Naive thymus-derived CD4-positive, alpha-beta T cell (primary cell): ENCODE results near the gene PGM5. TPM values are rescaled to one million over a fixed set of nuclear protein-coding genes. Genes with fewer than 3 reads are reported as not detected.

Source experiments
- ATAC-seq: fragments of 150-1000 bp; cut with Tn5 transposase; 2 replicates; pipeline ENCODE4 v1.10.0; 2021; ENCODE audit warnings: mild to moderate bottlenecking, moderate library complexity
- CTCF ChIA-PET: fragments of 350-600 bp; sonication (Branson Sonifier 250); formaldehyde crosslinking; loops from one replicate; lab custom pipeline; 2021; ENCODE audit warnings: antibody characterized with exemption; lab: Charles Lee
- POLR2A ChIA-PET: fragments of 350-600 bp; sonication (Branson Sonifier 250); formaldehyde crosslinking; loops from one replicate; lab custom pipeline; 2021; ENCODE audit warnings: antibody characterized with exemption, inconsistent platforms; lab: Charles Lee
- DNase-seq, 9 donors: peaks; one replicate each; pipeline versions ENCODE4 v3.0.0 to v3.0.0-alpha.2; 2020 to 2022; ENCODE audit warnings: mixed read lengths in 1 of 9
- H3K27ac ChIP-seq: one replicate; pipeline ENCODE4 v1.7.0; 2013; ENCODE audit warnings: mild to moderate bottlenecking, low read depth, low read length, moderate library complexity
- H3K27me3 ChIP-seq, 2 donors: one replicate each; pipeline ENCODE4 v1.7.0; 2013; ENCODE audit warnings: low read length in 2 of 2, mild to moderate bottlenecking in 2 of 2, moderate library complexity in 2 of 2; ENCODE audit not compliant: control insufficient read depth in 2 of 2, insufficient read depth in 2 of 2
- H3K36me3 ChIP-seq, 3 experiments: 1 replicate in 2 of 3; 2 replicates in 1 of 3; pipeline ENCODE4 v1.7.0; 2013; ENCODE audit warnings: low read length in 3 of 3, mild to moderate bottlenecking in 3 of 3, moderate library complexity in 1 of 3; ENCODE audit not compliant: insufficient read depth in 3 of 3, control insufficient read depth in 2 of 3
- H3K4me1 ChIP-seq, 2 donors: one replicate each; pipeline ENCODE4 v1.7.0; 2013; ENCODE audit warnings: low read length in 2 of 2, mild to moderate bottlenecking in 2 of 2, moderate library complexity in 1 of 2; ENCODE audit not compliant: control insufficient read depth in 2 of 2, insufficient read depth in 2 of 2
- H3K4me3 ChIP-seq: 2 replicates; pipeline ENCODE4 v1.7.0; 2013; ENCODE audit warnings: mild to moderate bottlenecking, low read length
- H3K9me3 ChIP-seq, 3 experiments: 1 replicate in 2 of 3; 2 replicates in 1 of 3; pipeline ENCODE4 v1.7.0; 2013; ENCODE audit warnings: low read length in 3 of 3; ENCODE audit not compliant: control insufficient read depth in 2 of 3
- H3K27ac Mint-ChIP-seq, 9 donors: one replicate each; pipeline ENCODE4 v1.8.0; 2020 to 2022; ENCODE audit warnings: mixed read lengths in 9 of 9, mild to moderate bottlenecking in 8 of 9, moderate library complexity in 5 of 9, inconsistent platforms in 2 of 9
- H3K27me3 Mint-ChIP-seq, 5 donors: one replicate each; pipeline ENCODE4 v1.8.0; 2021 to 2022; ENCODE audit warnings: mixed read lengths in 5 of 5, mild to moderate bottlenecking in 1 of 5
- H3K36me3 Mint-ChIP-seq, 5 donors: one replicate each; pipeline ENCODE4 v1.8.0; 2020 to 2022; ENCODE audit warnings: mixed read lengths in 5 of 5, mild to moderate bottlenecking in 3 of 5, inconsistent platforms in 1 of 5
- H3K4me1 Mint-ChIP-seq, 7 donors: one replicate each; pipeline ENCODE4 v1.8.0; 2020 to 2022; ENCODE audit warnings: mixed read lengths in 7 of 7, mild to moderate bottlenecking in 3 of 7, inconsistent platforms in 1 of 7
- H3K4me3 Mint-ChIP-seq, 10 donors: one replicate each; pipeline ENCODE4 v1.8.0; 2020 to 2022; ENCODE audit warnings: mild to moderate bottlenecking in 10 of 10, mixed read lengths in 10 of 10, moderate library complexity in 6 of 10, inconsistent platforms in 2 of 10
- H3K9me3 Mint-ChIP-seq, 11 donors: one replicate each; pipeline ENCODE4 v1.8.0; 2020 to 2022; ENCODE audit warnings: mixed read lengths in 11 of 11, mild to moderate bottlenecking in 4 of 11, inconsistent platforms in 1 of 11, moderate library complexity in 1 of 11
- intact Hi-C, 2 donors: fragments of 100-400 bp; cut with micrococcal nuclease; formaldehyde crosslinking; loops; one replicate each; pipeline ENCODE4 v1.15.1; 2023
- polyA plus RNA-seq, 2 donors: library from polyadenylated mRNA; unstranded; fragments of 300-500 nt; fragmentation: Illumina TruSeq; gene quantifications; one replicate each; pipeline ENCODE4 v1.2.3, GENCODE V29; 2021
- total RNA-seq, 6 experiments: library from RNA in 5 of 6; stranded (reverse) in 5 of 6; gene quantifications; 1 replicate in 5 of 6; 2 replicates in 1 of 6; pipeline ENCODE4 v1.2.3 and lab custom pipeline; 2021 to 2026

The PGM5 gene
- total and polyA plus RNA-seq, 7 experiments from 2014 or later = 0.19 to 1.4 TPM; not detected in 5

DNA sequence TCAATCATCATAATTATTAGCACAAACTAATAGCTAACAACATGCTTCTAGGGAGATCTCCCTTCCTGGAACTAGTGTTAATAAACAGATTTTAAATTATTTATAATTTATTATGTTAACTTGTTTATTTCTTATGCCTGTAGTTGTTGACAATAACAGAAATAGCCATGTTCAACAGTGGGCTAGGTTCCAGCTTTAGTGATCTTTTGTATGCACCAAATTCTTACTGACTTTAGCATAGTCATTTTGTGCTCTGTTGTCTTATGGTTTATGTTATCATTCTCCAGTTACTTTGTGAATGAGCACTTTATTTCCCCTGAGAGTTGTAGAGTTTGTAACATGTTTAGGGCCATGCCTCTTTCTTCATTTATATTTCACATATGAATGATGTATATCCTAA lies 113.7 kb downstream of the PGM5 start:
- POLR2A ChIA-PET = no interaction called here
- Histone ChIP-seq H3K9me3 (no peaks in the 10 kb centered on the region), H3K27ac (no peak overlapping the region), H3K4me1 (no peaks in the 10 kb centered on the region), H3K4me3 (no peak overlapping the region), H3K27me3 (no peaks in the 10 kb centered on the region), H3K36me3 (no peaks in the 10 kb centered on the region)
- CTCF ChIA-PET = no interaction called here
- intact Hi-C loops = no loop called here
- H3K27ac Mint-ChIP-seq = no peak overlapping the region
- no peaks in the 10 kb centered on the region for H3K4me1 Mint-ChIP-seq
- no peak overlapping the region for H3K4me3 Mint-ChIP-seq
- peaks cover 0 to 27% (median 12%) of the 10 kb centered on the region in 5 donors for H3K27me3 Mint-ChIP-seq
- DNase-seq (no peak), ATAC-seq (no peak)
- H3K36me3 Mint-ChIP-seq = no peaks in the 10 kb centered on the region
- peaks cover 0 to 2% (median 0%) of the 10 kb centered on the region in 11 donors for H3K9me3 Mint-ChIP-seq

GRCh38 chr9:68470634-68471033 lies 114.2 kb downstream of the PGM5 start:
- Mint-ChIP-seq H3K4me1 (no peaks in the 10 kb centered on the region), H3K36me3 (no peaks in the 10 kb centered on the region), H3K27ac (no peak overlapping the region), H3K4me3 (no peak overlapping the region), H3K9me3 (peaks cover 0 to 2% (median 0%) of the 10 kb centered on the region in 11 donors), H3K27me3 (peaks cover 0 to 25% (median 12%) of the 10 kb centered on the region in 5 donors)
- ChIA-PET POLR2A (no interaction called here), CTCF (no interaction called here)
- H3K27me3 ChIP-seq = no peaks in the 10 kb centered on the region
- intact Hi-C loops = no loop called here
- DNase-seq (no peak), ATAC-seq (no peak)
- H3K4me3 ChIP-seq = no peak overlapping the region
- H3K36me3 ChIP-seq = no peaks in the 10 kb centered on the region
- no peak overlapping the region for H3K27ac ChIP-seq
- H3K4me1 ChIP-seq = no peaks in the 10 kb centered on the region
- no peaks in the 10 kb centered on the region for H3K9me3 ChIP-seq

DNA sequence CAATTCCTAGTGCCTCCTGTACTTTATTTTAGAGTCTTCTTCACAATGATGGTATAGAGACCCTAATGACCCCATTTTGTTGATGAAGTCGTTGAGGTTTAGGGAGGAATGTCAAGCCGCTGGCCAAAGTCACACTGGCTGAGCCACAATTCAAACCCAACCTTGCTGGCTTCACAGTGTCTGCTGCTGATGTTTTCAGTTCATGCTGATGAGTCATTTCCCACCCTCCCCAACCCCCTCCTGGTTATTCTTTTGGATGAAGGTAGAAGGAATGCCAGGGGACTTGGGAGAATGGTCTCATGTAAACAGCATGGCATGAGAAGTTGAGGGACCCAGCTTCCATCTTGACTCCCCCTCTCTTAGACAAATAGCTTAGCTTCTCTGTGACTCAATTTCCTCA lies 115.7 kb downstream of the PGM5 start:
- no peak overlapping the region for H3K4me3 Mint-ChIP-seq
- ATAC-seq (no peak), DNase-seq (no peak)
- H3K27me3 Mint-ChIP-seq = peaks cover under 1 to 27% (median 16%) of the 10 kb centered on the region in 5 donors
- no peak overlapping the region for H3K27ac ChIP-seq
- peaks cover 0 to 2% (median 0%) of the 10 kb centered on the region in 11 donors for H3K9me3 Mint-ChIP-seq
- POLR2A ChIA-PET = no interaction called here
- no peaks in the 10 kb centered on the region for H3K4me1 Mint-ChIP-seq
- no peaks in the 10 kb centered on the region for H3K9me3 ChIP-seq
- no peak overlapping the region for H3K27ac Mint-ChIP-seq
- H3K36me3 ChIP-seq = no peaks in the 10 kb centered on the region
- intact Hi-C loops = no loop called here
- no peaks in the 10 kb centered on the region for H3K4me1 ChIP-seq
- no peaks in the 10 kb centered on the region for H3K27me3 ChIP-seq
- no peaks in the 10 kb centered on the region for H3K36me3 Mint-ChIP-seq
- CTCF ChIA-PET = no interaction called here
- H3K4me3 ChIP-seq = no peak overlapping the region

GRCh38 chr9:68473790-68474189 lies 117.4 kb downstream of the PGM5 start:
- no peak for ATAC-seq
- Histone ChIP-seq H3K9me3 (no peaks in the 10 kb centered on the region), H3K27ac (no peak overlapping the region), H3K27me3 (no peaks in the 10 kb centered on the region), H3K4me3 (no peak overlapping the region), H3K4me1 (no peaks in the 10 kb centered on the region), H3K36me3 (no peaks in the 10 kb centered on the region)
- ChIA-PET POLR2A (no interaction called here), CTCF (no interaction called here)
- Mint-ChIP-seq H3K4me1 (no peaks in the 10 kb centered on the region), H3K27ac (no peak overlapping the region), H3K4me3 (no peak overlapping the region), H3K9me3 (peaks cover 0 to 2% (median 0%) of the 10 kb centered on the region in 11 donors), H3K36me3 (no peaks in the 10 kb centered on the region), H3K27me3 (peaks cover 12 to 31% (median 21%) of the 10 kb centered on the region in 5 donors)
- DNase-seq = no peak
- intact Hi-C loops = no loop called here

DNA sequence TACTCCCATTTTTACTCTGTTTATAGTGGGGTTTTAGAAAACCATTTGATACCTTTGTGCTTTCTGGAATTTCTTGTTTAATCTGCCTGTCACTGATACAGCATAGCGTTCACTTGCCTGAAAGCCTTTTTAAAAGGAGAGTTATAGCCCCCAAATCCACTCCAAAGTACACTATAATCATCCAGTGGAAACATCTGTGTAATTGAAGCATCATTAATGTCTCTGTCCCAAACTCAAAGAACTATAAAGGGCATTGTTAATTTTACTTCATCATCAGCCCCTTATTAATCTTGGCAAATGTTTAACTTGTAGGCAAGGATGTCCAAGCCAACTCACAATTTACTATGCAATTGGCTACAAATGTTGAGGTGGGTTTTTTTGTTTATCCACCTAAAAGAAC lies 120.0 kb downstream of the PGM5 start:
- H3K4me1 Mint-ChIP-seq = no peaks in the 10 kb centered on the region
- DNase-seq (no peak), ATAC-seq (no peak)
- ChIA-PET POLR2A (no interaction called here), CTCF (interaction anchor here (0.7 kb wide), 1 partner anchor 1175 kb away, joined by 3 read pairs; no protein-coding TSS in a partner anchor)
- H3K27ac Mint-ChIP-seq = no peak overlapping the region
- intact Hi-C loops = no loop called here
- H3K4me3 Mint-ChIP-seq = no peak overlapping the region
- peaks cover 7 to 30% (median 22%) of the 10 kb centered on the region in 5 donors for H3K27me3 Mint-ChIP-seq
- no peaks in the 10 kb centered on the region for H3K4me1 ChIP-seq
- H3K9me3 ChIP-seq = no peaks in the 10 kb centered on the region
- H3K4me3 ChIP-seq = no peak overlapping the region
- no peaks in the 10 kb centered on the region for H3K36me3 Mint-ChIP-seq
- H3K36me3 ChIP-seq = no peaks in the 10 kb centered on the region
- no peaks in the 10 kb centered on the region for H3K27me3 ChIP-seq
- H3K9me3 Mint-ChIP-seq = peaks cover 0 to 2% (median 0%) of the 10 kb centered on the region in 11 donors
- H3K27ac ChIP-seq = no peak overlapping the region

GRCh38 chr9:68476847-68477246 lies 120.4 kb downstream of the PGM5 start:
- no peak for DNase-seq
- no peaks in the 10 kb centered on the region for H3K36me3 Mint-ChIP-seq
- H3K27ac Mint-ChIP-seq = no peak overlapping the region

GRCh38 chr9:68480807-68481206 lies 124.4 kb downstream of the PGM5 start:
- H3K9me3 ChIP-seq = no peaks in the 10 kb centered on the region
- ChIA-PET CTCF (no interaction called here), POLR2A (interaction anchor here (1.2 kb wide), 1 partner anchor 830 kb away, joined by 3 read pairs; no protein-coding TSS in a partner anchor)
- peaks cover 10 to 52% (median 28%) of the 10 kb centered on the region in 5 donors for H3K27me3 Mint-ChIP-seq
- H3K27ac Mint-ChIP-seq = no peak overlapping the region
- no peak overlapping the region for H3K4me3 Mint-ChIP-seq
- H3K36me3 ChIP-seq = no peaks in the 10 kb centered on the region
- no peak for DNase-seq
- no peak for ATAC-seq
- H3K4me1 ChIP-seq = no peaks in the 10 kb centered on the region
- H3K4me1 Mint-ChIP-seq = peaks cover 0 to 3% (median 0%) of the 10 kb centered on the region in 7 donors
- intact Hi-C loops = no loop called here
- H3K27me3 ChIP-seq = no peaks in the 10 kb centered on the region
- no peak overlapping the region for H3K27ac ChIP-seq
- H3K36me3 Mint-ChIP-seq = peaks cover 0 to 4% (median 0%) of the 10 kb centered on the region in 5 donors
- H3K4me3 ChIP-seq = no peak overlapping the region
- peaks cover 0 to 17% (median 4%) of the 10 kb centered on the region in 11 donors for H3K9me3 Mint-ChIP-seq

More at GRCh38 chr9:68476847-68477246, 120.4 kb downstream of the PGM5 start:
- Histone ChIP-seq H3K27me3 (no peaks in the 10 kb centered on the region), H3K9me3 (no peaks in the 10 kb centered on the region), H3K27ac (no peak overlapping the region), H3K4me3 (no peak overlapping the region), H3K4me1 (no peaks in the 10 kb centered on the region), H3K36me3 (no peaks in the 10 kb centered on the region)
- POLR2A ChIA-PET = no interaction called here
- Mint-ChIP-seq H3K9me3 (peaks cover 0 to 1% (median 0%) of the 10 kb centered on the region in 11 donors), H3K27me3 (peaks cover 7 to 30% (median 22%) of the 10 kb centered on the region in 5 donors), H3K4me3 (no peak overlapping the region), H3K4me1 (no peaks in the 10 kb centered on the region)
- intact Hi-C loops = no loop called here
- CTCF ChIA-PET = no interaction called here
- no peak for ATAC-seq
